ENCODE measurements around the gene CHGA.

CHGA gene

DNA sequence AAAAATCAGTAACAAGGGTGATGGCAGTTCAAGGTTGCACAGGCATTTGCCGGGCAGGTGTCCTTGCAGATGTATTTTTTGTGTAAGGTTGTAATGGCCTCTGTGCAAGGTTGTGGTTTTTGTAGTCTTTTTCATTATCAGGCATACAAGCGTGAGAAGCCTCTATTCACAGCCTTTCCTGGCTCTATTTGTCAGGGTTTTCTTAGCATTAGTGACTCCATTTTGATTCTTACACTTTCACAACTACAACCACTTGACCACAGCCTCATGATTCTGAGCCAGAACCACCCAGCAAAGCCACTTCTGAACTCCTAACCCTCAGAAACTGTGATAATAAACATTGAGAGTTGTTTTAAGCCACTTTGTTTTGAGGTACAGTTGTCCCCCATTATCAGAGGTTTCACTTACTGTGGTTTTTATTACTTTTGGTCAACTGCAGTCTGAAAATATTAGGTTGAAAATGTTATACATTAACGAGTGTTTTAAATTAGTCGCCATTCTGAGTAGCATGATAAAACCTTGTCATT, 27.5 kb upstream of the CHGA start:
- TF ChIP-seq, protein P1, sequence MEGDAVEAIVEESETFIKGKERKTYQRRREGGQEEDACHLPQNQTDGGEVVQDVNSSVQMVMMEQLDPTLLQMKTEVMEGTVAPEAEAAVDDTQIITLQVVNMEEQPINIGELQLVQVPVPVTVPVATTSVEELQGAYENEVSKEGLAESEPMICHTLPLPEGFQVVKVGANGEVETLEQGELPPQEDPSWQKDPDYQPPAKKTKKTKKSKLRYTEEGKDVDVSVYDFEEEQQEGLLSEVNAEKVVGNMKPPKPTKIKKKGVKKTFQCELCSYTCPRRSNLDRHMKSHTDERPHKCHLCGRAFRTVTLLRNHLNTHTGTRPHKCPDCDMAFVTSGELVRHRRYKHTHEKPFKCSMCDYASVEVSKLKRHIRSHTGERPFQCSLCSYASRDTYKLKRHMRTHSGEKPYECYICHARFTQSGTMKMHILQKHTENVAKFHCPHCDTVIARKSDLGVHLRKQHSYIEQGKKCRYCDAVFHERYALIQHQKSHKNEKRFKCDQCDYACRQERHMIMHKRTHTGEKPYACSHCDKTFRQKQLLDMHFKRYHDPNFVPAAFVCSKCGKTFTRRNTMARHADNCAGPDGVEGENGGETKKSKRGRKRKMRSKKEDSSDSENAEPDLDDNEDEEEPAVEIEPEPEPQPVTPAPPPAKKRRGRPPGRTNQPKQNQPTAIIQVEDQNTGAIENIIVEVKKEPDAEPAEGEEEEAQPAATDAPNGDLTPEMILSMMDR (IDR thresholded peaks at IDR 0.05): no peak
- no peak for DNase-seq (ENCODE audit: low spot score)
- Histone ChIP-seq H3K4me3 (no peak overlapping the region), H3K27ac (no peak overlapping the region)

DNA sequence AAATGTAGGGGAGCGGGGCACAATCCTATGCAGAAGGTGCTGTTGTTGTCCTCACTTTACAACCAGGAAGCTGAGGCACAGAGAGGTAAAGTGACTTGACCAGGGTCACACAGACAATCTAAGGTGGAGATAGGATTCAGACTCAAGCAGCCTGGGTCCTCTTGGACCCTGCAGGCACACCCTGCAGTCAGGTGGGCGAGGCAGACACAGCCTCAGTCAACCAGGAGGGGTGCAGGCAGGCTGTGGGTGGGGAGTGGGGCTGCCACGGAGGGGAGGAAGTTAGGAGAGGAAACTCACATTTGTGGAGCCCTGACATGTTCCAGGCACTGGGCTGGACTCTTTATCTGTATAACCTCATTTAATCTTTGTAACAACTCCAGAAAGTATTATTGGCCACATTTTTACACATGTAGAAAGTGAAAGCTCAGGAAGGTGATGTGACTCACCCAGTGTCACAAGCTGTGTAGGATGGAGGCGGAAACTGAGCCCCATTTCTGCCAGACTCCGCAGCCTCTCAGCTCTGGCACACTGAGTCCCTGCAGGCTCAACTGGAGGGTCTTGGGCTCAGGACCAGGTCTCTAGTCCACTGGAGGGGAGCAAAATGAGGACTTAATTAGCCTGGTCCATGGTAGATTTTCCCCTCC, 24.9 kb upstream of the CHGA start:
- TF ChIP-seq, protein P1 (IDR thresholded peaks at IDR 0.05): no peak
- no peak for DNase-seq (ENCODE audit: low spot score)
- no peak overlapping the region for H3K4me3 ChIP-seq

DNA sequence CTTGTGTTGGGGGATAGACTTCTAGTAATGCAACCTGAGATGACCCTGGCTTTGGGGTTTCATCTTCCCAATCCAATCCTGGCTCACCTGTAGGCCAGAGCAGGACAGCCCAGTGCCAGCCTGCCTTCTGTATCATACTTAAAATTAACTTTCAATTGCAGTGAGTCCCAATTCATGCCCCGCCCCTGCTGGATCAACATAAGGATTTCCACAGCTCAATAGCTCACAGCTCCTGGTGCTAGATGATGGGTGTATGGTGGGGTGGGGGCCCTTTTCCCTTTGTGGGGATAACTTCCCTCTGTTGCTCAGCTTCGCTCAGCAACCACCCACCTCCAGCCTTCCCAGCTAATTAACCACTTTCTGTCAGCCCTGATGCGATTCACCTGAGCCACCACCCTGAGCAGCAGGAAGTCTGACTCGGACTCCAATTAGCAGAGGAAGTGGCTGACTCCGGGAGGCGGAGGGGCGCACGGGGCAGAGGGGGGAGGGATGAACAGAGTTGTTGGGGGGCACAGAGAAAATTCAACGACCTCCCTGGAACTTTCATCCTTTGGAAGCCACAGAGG, 24.3 kb upstream of the CHGA start:
- no peak for DNase-seq (ENCODE audit: low spot score)
- Histone ChIP-seq H3K4me3 (no peak overlapping the region), H3K27ac (no peak overlapping the region)
- TF ChIP-seq, protein P1 (IDR thresholded peaks at IDR 0.05): no peak

More for the DNA sequence above, 24.9 kb upstream of the CHGA start:
- H3K27ac ChIP-seq: no peak overlapping the region

DNA sequence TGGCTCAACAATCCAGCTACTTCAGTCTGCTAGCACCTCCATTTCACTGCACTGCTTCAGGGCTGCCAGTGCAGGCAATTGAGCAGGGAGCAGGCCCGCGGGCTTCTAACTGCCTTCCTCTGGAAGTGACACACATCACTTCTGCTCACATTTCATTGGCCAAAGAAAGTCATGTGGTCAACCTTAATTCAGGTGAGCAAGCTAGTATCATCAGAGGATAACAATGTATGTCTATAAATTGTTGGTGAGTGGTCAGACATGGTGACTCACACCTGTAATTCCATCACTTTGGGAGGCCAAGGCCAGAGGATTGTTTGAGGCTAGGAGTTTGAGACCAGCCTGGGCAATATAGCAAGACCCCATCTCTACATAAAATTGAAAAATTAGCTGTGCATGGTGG, 22.3 kb upstream of the CHGA start:
- no peak for DNase-seq (ENCODE audit: low spot score)
- TF ChIP-seq, protein P1 (IDR thresholded peaks at IDR 0.05): no peak
- H3K27ac ChIP-seq: no peak overlapping the region
- H3K4me3 ChIP-seq: no peak overlapping the region

DNA sequence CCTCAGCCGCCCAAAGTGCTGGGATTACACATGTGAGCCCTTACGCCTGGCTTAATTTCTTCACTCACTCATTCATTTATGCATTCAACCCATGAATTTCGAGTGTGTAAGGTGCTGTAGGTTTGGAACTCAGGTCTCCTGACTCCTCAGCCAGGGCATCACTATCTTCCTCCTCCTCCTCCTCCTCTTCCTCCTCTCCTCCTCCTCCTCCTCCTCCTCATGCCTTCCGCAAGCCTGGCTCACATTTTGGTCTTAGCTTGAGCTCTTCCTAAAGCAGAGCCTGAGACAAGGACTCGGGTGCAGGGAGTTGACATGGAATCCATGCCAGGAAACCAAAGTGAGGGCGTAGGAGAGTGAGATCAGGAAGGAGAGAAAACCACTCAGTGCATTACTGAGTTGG, 20.8 kb upstream of the CHGA start:
- H3K27ac ChIP-seq: no peak overlapping the region
- TF ChIP-seq, protein P1 (IDR thresholded peaks at IDR 0.05): no peak
- no peak for DNase-seq (ENCODE audit: low spot score)
- no peak overlapping the region for H3K4me3 ChIP-seq

DNA sequence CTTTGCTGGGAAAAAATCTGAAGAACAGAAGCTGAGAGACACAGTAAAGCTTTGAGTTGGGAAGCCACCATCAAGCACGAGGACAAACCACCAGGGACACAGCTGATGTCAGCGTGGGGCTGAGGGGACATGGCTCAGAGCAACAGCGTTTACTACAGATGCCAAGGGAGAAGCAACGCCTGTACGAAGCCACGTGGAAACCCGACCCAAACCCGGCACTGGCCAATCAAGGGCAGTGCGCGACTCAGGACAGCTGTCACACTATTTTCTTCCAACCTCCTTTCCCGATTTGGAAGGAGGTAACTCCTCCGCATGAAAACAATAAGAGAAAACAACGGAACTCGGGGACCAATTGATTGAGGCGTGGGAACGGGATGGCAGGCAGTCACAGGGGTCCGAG, 20.2 kb upstream of the CHGA start:
- TF ChIP-seq, protein P1 (IDR thresholded peaks at IDR 0.05): no peak
- DNase-seq (ENCODE audit: low spot score): no peak
- H3K27ac ChIP-seq: no peak overlapping the region
- no peak overlapping the region for H3K4me3 ChIP-seq

DNA sequence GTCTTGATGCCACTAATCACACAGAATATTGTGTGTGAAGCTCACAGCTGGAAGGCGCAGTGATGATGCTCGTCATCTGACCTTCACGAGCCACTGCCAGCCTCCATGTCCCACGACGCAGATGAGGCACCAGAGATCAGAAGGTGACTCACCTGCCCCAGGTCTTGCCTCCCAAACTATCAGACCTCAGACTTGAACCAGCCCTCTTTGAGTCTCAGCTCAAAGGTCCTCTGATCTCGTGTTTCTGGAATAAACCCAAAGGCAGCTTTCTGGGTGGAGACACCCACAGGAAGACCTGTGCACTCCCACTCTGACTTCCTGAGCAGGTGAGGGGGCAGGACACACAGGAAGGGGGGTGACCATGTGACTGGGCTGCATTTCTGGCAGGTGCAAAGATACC, 19.6 kb upstream of the CHGA start:
- Histone ChIP-seq H3K27ac (no peak overlapping the region), H3K4me3 (no peak overlapping the region)
- DNase-seq (ENCODE audit: low spot score): no peak
- TF ChIP-seq, protein P1 (IDR thresholded peaks at IDR 0.05): no peak
